ENCODE data around the gene CPA4. TPM values are rescaled to one million over a fixed set of nuclear protein-coding genes. Genes with fewer than 3 reads are reported as not detected.

Gene CPA4
- total RNA-seq, 2 experiments from 2014 or later, result not detected

- DNase-seq (ENCODE audit: low spot score), result no peak
- intact Hi-C loops (cut with micrococcal nuclease; ENCODE audit: unreplicated experiment), result no loop called here
- no TSS peak for BruUV-seq (replicated peaks)
- TF ChIP-seq EZH2phosphoT487 (IDR thresholded peaks at IDR 0.05; ENCODE audit: borderline replicate concordance, low read depth, low read length), result no peak
- TF ChIP-seq CTCF (conservative IDR thresholded peaks at IDR 0.05; ENCODE audit: low read length), result no peak
- H3K4me1 ChIP-seq (ENCODE audit: insufficient read depth, low read length, poor library complexity, severe bottlenecking), result no peaks in the 10 kb centered on the region
- ChIA-PET CTCF (ENCODE audit: unreplicated experiment) (no interaction called here), POLR2A (interaction anchor here (1.3 kb wide), 1 partner anchor 127 kb away, joined by 4 read pairs; no protein-coding TSS in a partner anchor)
- H3K4me2 ChIP-seq (ENCODE audit: low read length), result no peak overlapping the region
- H3K9me2 ChIP-seq (ENCODE audit: insufficient read depth, low read length), result no peaks in the 10 kb centered on the region
- no peak overlapping the region for H3K4me3 ChIP-seq (ENCODE audit: low read depth, low read length, poor library complexity, severe bottlenecking)
- no peaks in the 10 kb centered on the region for H4K20me1 ChIP-seq (ENCODE audit: insufficient read depth, low read length)
- no peak overlapping the region for H2AFZ ChIP-seq (ENCODE audit: low read length)
- no peaks in the 10 kb centered on the region for H3K9me3 ChIP-seq (ENCODE audit: low read length)
- H3K79me2 ChIP-seq (ENCODE audit: insufficient read depth, low read depth, low read length), result no peaks in the 10 kb centered on the region
- no peak overlapping the region for H3K27ac ChIP-seq (ENCODE audit: low read depth, low read length, poor library complexity, severe bottlenecking)
- H3K36me3 ChIP-seq (ENCODE audit: insufficient read depth, low read length), result no peaks in the 10 kb centered on the region
These were observed 52.8 kb downstream of the CPA4 start for GRCh38 chr7:130345725-130346124.

- TF ChIP-seq CTCF (conservative IDR thresholded peaks at IDR 0.05; ENCODE audit: low read length) (no peak), EZH2phosphoT487 (IDR thresholded peaks at IDR 0.05; ENCODE audit: borderline replicate concordance, low read depth, low read length) (no peak)
- Histone ChIP-seq H3K79me2 (ENCODE audit: insufficient read depth, low read depth, low read length) (no peaks in the 10 kb centered on the region), H3K4me1 (ENCODE audit: insufficient read depth, low read length, poor library complexity, severe bottlenecking) (no peaks in the 10 kb centered on the region), H3K36me3 (ENCODE audit: insufficient read depth, low read length) (no peaks in the 10 kb centered on the region), H3K9me3 (ENCODE audit: low read length) (no peaks in the 10 kb centered on the region), H3K4me3 (ENCODE audit: low read depth, low read length, poor library complexity, severe bottlenecking) (no peak overlapping the region), H3K4me2 (ENCODE audit: low read length) (no peak overlapping the region), H3K9me2 (ENCODE audit: insufficient read depth, low read length) (no peaks in the 10 kb centered on the region), H2AFZ (ENCODE audit: low read length) (no peak overlapping the region), H3K27ac (ENCODE audit: low read depth, low read length, poor library complexity, severe bottlenecking) (no peak overlapping the region), H4K20me1 (ENCODE audit: insufficient read depth, low read length) (no peaks in the 10 kb centered on the region)
- intact Hi-C loops (cut with micrococcal nuclease; ENCODE audit: unreplicated experiment), result no loop called here
- CTCF ChIA-PET (ENCODE audit: unreplicated experiment), result no interaction called here
- no TSS peak for BruUV-seq (replicated peaks)
- POLR2A ChIA-PET, result no interaction called here
- no peak for DNase-seq (ENCODE audit: low spot score)
These were observed 53.4 kb downstream of the CPA4 start for GRCh38 chr7:130346177-130346905.

DNA sequence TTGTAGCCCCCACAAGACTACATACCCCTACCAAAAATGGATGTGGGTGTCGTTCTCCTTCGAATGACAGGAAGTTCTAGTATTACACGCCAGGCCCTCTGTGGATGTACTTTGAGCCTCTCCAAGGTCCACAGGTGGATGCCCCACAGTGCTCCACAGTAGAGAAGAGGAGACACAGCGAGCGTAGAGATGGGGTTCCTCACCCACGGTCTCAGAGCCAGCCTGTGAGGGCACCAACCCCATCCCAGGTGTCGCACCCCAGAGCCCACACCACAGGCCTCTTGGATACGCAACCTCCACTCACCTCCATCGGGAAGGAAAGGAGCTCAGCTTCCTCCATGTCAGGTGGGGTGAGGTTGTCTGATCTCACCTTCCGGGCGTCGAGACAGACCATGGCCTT, 54.0 kb downstream of the CPA4 start:
- CTCF ChIA-PET (ENCODE audit: unreplicated experiment), result no interaction called here
- intact Hi-C loops (cut with micrococcal nuclease; ENCODE audit: unreplicated experiment), result no loop called here
- no peak for DNase-seq (ENCODE audit: low spot score)
- TF ChIP-seq EZH2phosphoT487 (IDR thresholded peaks at IDR 0.05; ENCODE audit: borderline replicate concordance, low read depth, low read length) (no peak), CTCF (conservative IDR thresholded peaks at IDR 0.05; ENCODE audit: low read length) (no peak)
- no peaks in the 10 kb centered on the region for H4K20me1 ChIP-seq (ENCODE audit: insufficient read depth, low read length)
- POLR2A ChIA-PET, result no interaction called here
- H3K79me2 ChIP-seq (ENCODE audit: insufficient read depth, low read depth, low read length), result no peaks in the 10 kb centered on the region
- no peak overlapping the region for H3K4me3 ChIP-seq (ENCODE audit: low read depth, low read length, poor library complexity, severe bottlenecking)
- H3K9me3 ChIP-seq (ENCODE audit: low read length), result no peaks in the 10 kb centered on the region
- H3K9me2 ChIP-seq (ENCODE audit: insufficient read depth, low read length), result no peaks in the 10 kb centered on the region
- H3K4me1 ChIP-seq (ENCODE audit: insufficient read depth, low read length, poor library complexity, severe bottlenecking), result no peaks in the 10 kb centered on the region
- H3K36me3 ChIP-seq (ENCODE audit: insufficient read depth, low read length), result no peaks in the 10 kb centered on the region
- H3K4me2 ChIP-seq (ENCODE audit: low read length), result no peak overlapping the region
- no peak overlapping the region for H2AFZ ChIP-seq (ENCODE audit: low read length)
- H3K27ac ChIP-seq (ENCODE audit: low read depth, low read length, poor library complexity, severe bottlenecking), result no peak overlapping the region
- BruUV-seq (replicated peaks), result no TSS peak
